PC-9 (cell line): ENCODE data around the gene NRM. TPM values are rescaled to one million over a fixed set of nuclear protein-coding genes. Genes with fewer than 3 reads are reported as not detected.

ENCODE experiments used
- BruUV-seq: library from RNA; stranded (reverse); fragments of 400-500 nt; replicated peaks from 2 replicates; lab custom pipeline; 2021; lab: Mats Ljungman, UMichigan
- CTCF ChIA-PET: fragments of 300-600 bp; sonication (Branson Sonifier 250); formaldehyde crosslinking; loops from one replicate; lab custom pipeline; 2022; ENCODE audit warnings: antibody characterized with exemption; lab: Charles Lee
- POLR2A ChIA-PET: fragments of 300-600 bp; sonication (Branson Sonifier 250); formaldehyde crosslinking; loops from one replicate; lab custom pipeline; 2022; ENCODE audit warnings: antibody characterized with exemption; ENCODE audit not compliant: unreplicated experiment; lab: Charles Lee
- DNase-seq, 2 experiments: peaks; one replicate each; pipeline versions ENCODE4 v3.0.0 to v3.0.0-alpha.2; 2015 to 2022; ENCODE audit warnings: mixed read lengths in 1 of 2
- H2AFZ ChIP-seq: fragments of 200-600 bp; sonication (generic); 2 replicates; pipeline ENCODE4 v1.8.1; 2017; ENCODE audit warnings: antibody characterized with exemption
- H3F3A ChIP-seq: fragments of 200-600 bp; sonication (generic); 2 replicates; pipeline ENCODE4 v1.8.1; 2017; ENCODE audit warnings: antibody characterized with exemption, mild to moderate bottlenecking, low read depth; ENCODE audit not compliant: insufficient read depth
- H3K27ac ChIP-seq: fragments of 200-600 bp; sonication (generic); 2 replicates; pipeline ENCODE4 v1.6.1; 2016; ENCODE audit warnings: mixed run types
- H3K27me3 ChIP-seq: fragments of 200-600 bp; sonication (generic); 2 replicates; pipeline ENCODE4 v1.6.1; 2016; ENCODE audit warnings: low read depth, mixed run types; ENCODE audit not compliant: insufficient read depth
- H3K36me3 ChIP-seq: fragments of 200-600 bp; sonication (generic); 2 replicates; pipeline ENCODE4 v1.6.1; 2016; ENCODE audit warnings: low read depth, mixed run types
- H3K4me1 ChIP-seq: fragments of 200-600 bp; sonication (generic); replicated peaks from 2 replicates; pipeline ENCODE4 v1.6.1; 2016; ENCODE audit warnings: mixed run types; ENCODE audit not compliant: insufficient read depth
- H3K4me2 ChIP-seq: fragments of 200-600 bp; sonication (generic); 2 replicates; pipeline ENCODE4 v1.6.1; 2017; ENCODE audit warnings: mixed run types
- H3K4me3 ChIP-seq: fragments of 200-600 bp; sonication (generic); 2 replicates; pipeline ENCODE4 v1.6.1; 2016; ENCODE audit warnings: mixed run types
- H3K79me2 ChIP-seq: fragments of 200-600 bp; sonication (generic); 2 replicates; pipeline ENCODE4 v1.6.1; 2017; ENCODE audit warnings: low read depth, mixed run types
- H3K9me2 ChIP-seq: fragments of 200-600 bp; sonication (generic); 2 replicates; pipeline ENCODE4 v1.8.1; 2017; ENCODE audit warnings: mild to moderate bottlenecking; ENCODE audit not compliant: insufficient read depth
- H3K9me3 ChIP-seq: fragments of 200-600 bp; sonication (generic); 2 replicates; pipeline ENCODE4 v1.8.1; 2016; ENCODE audit warnings: low read depth; ENCODE audit not compliant: insufficient read depth
- H4K20me1 ChIP-seq: fragments of 200-600 bp; sonication (generic); 2 replicates; pipeline ENCODE4 v1.8.1; 2017; ENCODE audit not compliant: insufficient read depth
- EZH2 ChIP-seq: fragments of 200-600 bp; sonication (generic); IDR thresholded peaks from 2 replicates; pipeline ENCODE4 v1.8.0; 2017; ENCODE audit warnings: antibody characterized with exemption, low read depth
- intact Hi-C: fragments of 100-400 bp; cut with micrococcal nuclease; formaldehyde crosslinking; loops from one replicate; pipeline ENCODE4 v1.10.0; 2022; ENCODE audit not compliant: unreplicated experiment
- total RNA-seq: library from RNA; stranded (reverse); gene quantifications from 2 replicates; pipeline ENCODE4 v1.2.3, GENCODE V29; 2021
- TF ChIP-seq, protein P1 (sequence below): fragments of 200-600 bp; sonication (generic); conservative IDR thresholded peaks from 2 replicates; pipeline ENCODE4 v1.6.1; 2017; ENCODE audit warnings: mixed run types, antibody characterized with exemption, mild to moderate bottlenecking, moderate library complexity

Gene NRM
- total RNA-seq, 1 experiment from 2014 or later, result 38.3 TPM

DNA sequence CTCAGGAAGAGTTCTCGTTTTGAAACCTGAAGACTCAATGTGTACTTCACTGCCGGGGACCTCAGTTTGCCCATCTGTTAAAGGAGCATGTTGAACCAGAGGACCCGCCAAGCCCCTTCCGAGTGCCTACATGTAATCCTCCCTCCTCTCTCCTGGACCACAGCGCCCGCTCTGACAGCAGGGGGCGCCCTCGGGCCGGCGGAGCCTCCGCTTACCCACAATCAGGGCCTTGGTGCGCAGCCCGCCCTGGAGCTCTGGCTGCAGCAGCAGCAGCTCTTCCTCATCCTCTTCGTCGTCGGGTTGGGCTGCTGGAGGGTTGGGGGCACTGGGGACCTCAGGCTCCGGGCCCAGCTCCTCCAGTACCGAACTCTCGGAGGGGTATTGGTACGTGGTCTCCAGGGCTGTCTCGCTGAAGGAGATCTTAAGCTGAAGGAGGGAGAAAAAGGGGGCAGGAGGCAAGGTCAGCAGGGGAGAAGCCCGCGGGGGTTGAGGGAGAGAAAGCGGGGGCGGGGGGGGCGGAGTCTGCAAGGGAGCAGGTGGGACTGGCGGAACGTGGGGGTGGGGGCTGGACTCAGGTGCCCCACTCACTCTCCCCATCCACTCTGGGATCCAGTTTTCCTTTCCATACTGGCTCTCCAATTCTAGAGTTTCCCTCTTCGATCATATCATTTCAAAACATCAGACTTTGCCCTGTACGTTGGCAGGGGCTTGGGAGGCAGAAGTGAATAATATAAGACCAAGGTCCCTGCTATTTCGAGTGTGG is 11.6 kb downstream of the NRM start:
- ChIA-PET CTCF (interaction anchor here (0.6 to 1.0 kb wide), 6 partner anchors 38 to 242 kb away, joined by 3 to 6 read pairs (median 4); partner anchors contain the start of gene MDC1), POLR2A (interaction anchor here (0.6 to 0.8 kb wide), 2 partner anchors 19 to 38 kb away, joined by 3 to 34 read pairs; partner anchors contain the start of gene MDC1)
- intact Hi-C loops, result loop anchor here (1.0 kb wide), 2 partner anchors 43 to 198 kb away; no protein-coding TSS in a partner anchor
- Histone ChIP-seq H3K9me3 (no peaks in the 10 kb centered on the region), H3K27ac (no peak overlapping the region), H3F3A (peaks cover 63% of the 10 kb centered on the region), H4K20me1 (no peaks in the 10 kb centered on the region), H3K36me3 (no peaks in the 10 kb centered on the region), H2AFZ (no peak overlapping the region), H3K79me2 (peaks cover 40% of the 10 kb centered on the region), H3K27me3 (no peaks in the 10 kb centered on the region), H3K4me3 (no peak overlapping the region), H3K4me2 (0 out of 2 replicates have a peak overlapping the region, but pooled peaks have one; percentile 3), H3K4me1 (peaks cover 30% of the 10 kb centered on the region), H3K9me2 (no peaks in the 10 kb centered on the region)
- peak in 1 of 2 experiments; percentile 74 for DNase-seq
- BruUV-seq, result no TSS peak
- no peak for TF ChIP-seq EZH2
- TF ChIP-seq, protein P1, sequence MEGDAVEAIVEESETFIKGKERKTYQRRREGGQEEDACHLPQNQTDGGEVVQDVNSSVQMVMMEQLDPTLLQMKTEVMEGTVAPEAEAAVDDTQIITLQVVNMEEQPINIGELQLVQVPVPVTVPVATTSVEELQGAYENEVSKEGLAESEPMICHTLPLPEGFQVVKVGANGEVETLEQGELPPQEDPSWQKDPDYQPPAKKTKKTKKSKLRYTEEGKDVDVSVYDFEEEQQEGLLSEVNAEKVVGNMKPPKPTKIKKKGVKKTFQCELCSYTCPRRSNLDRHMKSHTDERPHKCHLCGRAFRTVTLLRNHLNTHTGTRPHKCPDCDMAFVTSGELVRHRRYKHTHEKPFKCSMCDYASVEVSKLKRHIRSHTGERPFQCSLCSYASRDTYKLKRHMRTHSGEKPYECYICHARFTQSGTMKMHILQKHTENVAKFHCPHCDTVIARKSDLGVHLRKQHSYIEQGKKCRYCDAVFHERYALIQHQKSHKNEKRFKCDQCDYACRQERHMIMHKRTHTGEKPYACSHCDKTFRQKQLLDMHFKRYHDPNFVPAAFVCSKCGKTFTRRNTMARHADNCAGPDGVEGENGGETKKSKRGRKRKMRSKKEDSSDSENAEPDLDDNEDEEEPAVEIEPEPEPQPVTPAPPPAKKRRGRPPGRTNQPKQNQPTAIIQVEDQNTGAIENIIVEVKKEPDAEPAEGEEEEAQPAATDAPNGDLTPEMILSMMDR, result peak; percentile 94

GRCh38 chr6:30676660-30677285 is 14.0 kb downstream of the NRM start:
- Histone ChIP-seq H3K79me2 (peaks cover 35% of the 10 kb centered on the region), H3K36me3 (no peaks in the 10 kb centered on the region), H3K9me3 (no peaks in the 10 kb centered on the region), H3K4me2 (no peak overlapping the region), H3K27me3 (no peaks in the 10 kb centered on the region), H4K20me1 (no peaks in the 10 kb centered on the region), H3K4me1 (peaks cover 18% of the 10 kb centered on the region), H3F3A (peaks cover 41% of the 10 kb centered on the region), H3K27ac (no peak overlapping the region), H3K9me2 (no peaks in the 10 kb centered on the region), H3K4me3 (no peak overlapping the region), H2AFZ (no peak overlapping the region)
- POLR2A ChIA-PET, result no interaction called here
- CTCF ChIA-PET, result interaction anchor here (0.5 kb wide), 1 partner anchor 165 kb away, joined by 3 read pairs; no protein-coding TSS in a partner anchor
- DNase-seq, result no peak
- intact Hi-C loops, result no loop called here
- BruUV-seq, result no TSS peak
- TF ChIP-seq, protein P1, result no peak
- no peak for TF ChIP-seq EZH2
